ENCODE data around the gene TULP4.

The TULP4 gene

GRCh38 chr6:158552055-158552795 is 240.0 kb downstream of the TULP4 start:
- Histone ChIP-seq H2BK15ac (ENCODE audit: low read depth, poor library complexity, severe bottlenecking) (no peak overlapping the region), H3K4me1 (ENCODE audit: control insufficient read depth, insufficient read depth, low read depth, low read length) (no peaks in the 10 kb centered on the region), H3K23ac (ENCODE audit: low read length in 2 of 2) (no peak overlapping the region), H2AFZ (ENCODE audit: low read depth, low read length) (no peak overlapping the region), H3K4ac (ENCODE audit: low read depth in 1 of 2, low read length in 2 of 2) (no peak overlapping the region), H3K36me3 (ENCODE audit: control insufficient read depth in 1 of 2, insufficient read depth in 2 of 2, low read depth in 1 of 2, low read length in 2 of 2) (no peaks in the 10 kb centered on the region), H3K9me3 (ENCODE audit: control insufficient read depth, low read length) (no peaks in the 10 kb centered on the region), H3K4me2 (ENCODE audit: low read length, poor library complexity, severe bottlenecking) (no peak overlapping the region), H3K14ac (ENCODE audit: low read length in 2 of 2) (no peak overlapping the region), H2BK120ac (ENCODE audit: low read depth, low read length) (no peak overlapping the region), H3K9ac (ENCODE audit: low read length) (no peak overlapping the region), H4K91ac (ENCODE audit: low read length) (no peak overlapping the region), H3K4me3 (ENCODE audit: insufficient read depth in 1 of 2, low read depth in 1 of 2, low read length in 2 of 2) (no peak overlapping the region), H2BK12ac (ENCODE audit: low read length in 2 of 2) (no peak overlapping the region), H3K27ac (ENCODE audit: low read length, poor library complexity, severe bottlenecking) (no peak overlapping the region), H3K18ac (ENCODE audit: low read depth in 1 of 2, low read length in 2 of 2) (no peak overlapping the region), H2BK5ac (ENCODE audit: low read depth, low read length, poor library complexity, severe bottlenecking) (no peak overlapping the region), H3K27me3 (ENCODE audit: control insufficient read depth in 1 of 2, insufficient read depth in 1 of 2, low read length in 2 of 2) (peaks cover 0 to 8% of the 10 kb centered on the region in 2 experiments), H2AK5ac (ENCODE audit: low read length, severe bottlenecking) (no peak overlapping the region), H3K79me1 (replicated peaks; ENCODE audit: low read length, poor library complexity, severe bottlenecking) (no peaks in the 10 kb centered on the region), H4K8ac (ENCODE audit: low read length) (no peak overlapping the region)
- DNase-seq = no peak
- WGBS = 36% methylated on average over 1 of the region's 6 CpGs

- H2BK120ac ChIP-seq (ENCODE audit: low read depth, low read length) = no peak overlapping the region
Measured at GRCh38 chr6:158552796-158553138, 240.5 kb downstream of the TULP4 start.

GRCh38 chr6:158554611-158555361 is 242.5 kb downstream of the TULP4 start:
- Histone ChIP-seq H3K4ac (ENCODE audit: low read depth in 1 of 2, low read length in 2 of 2) (no peak overlapping the region), H3K14ac (ENCODE audit: low read length in 2 of 2) (no peak overlapping the region), H3K9ac (ENCODE audit: low read length) (no peak overlapping the region), H3K27ac (ENCODE audit: low read length, poor library complexity, severe bottlenecking) (no peak overlapping the region), H3K27me3 (ENCODE audit: control insufficient read depth in 1 of 2, insufficient read depth in 1 of 2, low read length in 2 of 2) (no peaks in the 10 kb centered on the region), H2AK5ac (ENCODE audit: low read length, severe bottlenecking) (no peak overlapping the region), H3K4me3 (ENCODE audit: insufficient read depth in 1 of 2, low read depth in 1 of 2, low read length in 2 of 2) (no peak overlapping the region), H4K91ac (ENCODE audit: low read length) (no peak overlapping the region), H3K23ac (ENCODE audit: low read length in 2 of 2) (no peak overlapping the region), H2BK12ac (ENCODE audit: low read length in 2 of 2) (no peak overlapping the region), H3K79me1 (replicated peaks; ENCODE audit: low read length, poor library complexity, severe bottlenecking) (no peaks in the 10 kb centered on the region), H2BK15ac (ENCODE audit: low read depth, poor library complexity, severe bottlenecking) (no peak overlapping the region), H2BK5ac (ENCODE audit: low read depth, low read length, poor library complexity, severe bottlenecking) (no peak overlapping the region), H3K4me1 (ENCODE audit: control insufficient read depth, insufficient read depth, low read depth, low read length) (no peaks in the 10 kb centered on the region), H3K36me3 (ENCODE audit: control insufficient read depth in 1 of 2, insufficient read depth in 2 of 2, low read depth in 1 of 2, low read length in 2 of 2) (no peaks in the 10 kb centered on the region), H3K4me2 (ENCODE audit: low read length, poor library complexity, severe bottlenecking) (no peak overlapping the region), H3K18ac (ENCODE audit: low read depth in 1 of 2, low read length in 2 of 2) (no peak overlapping the region), H3K9me3 (ENCODE audit: control insufficient read depth, low read length) (no peaks in the 10 kb centered on the region), H4K8ac (ENCODE audit: low read length) (no peak overlapping the region), H2BK120ac (ENCODE audit: low read depth, low read length) (no peak overlapping the region), H2AFZ (ENCODE audit: low read depth, low read length) (no peak overlapping the region)
- 83% methylated on average over 1 of the region's 4 CpGs for whole genome bisulfite sequencing
- no peak for DNase-seq

More at GRCh38 chr6:158552796-158553138, 240.5 kb downstream of the TULP4 start:
- WGBS = 88% methylated on average over 5 of the region's 5 CpGs
- H4K91ac ChIP-seq (ENCODE audit: low read length) = no peak overlapping the region
- no peak overlapping the region for H3K9ac ChIP-seq (ENCODE audit: low read length)
- no peak overlapping the region for H3K4me2 ChIP-seq (ENCODE audit: low read length, poor library complexity, severe bottlenecking)
- no peaks in the 10 kb centered on the region for H3K4me1 ChIP-seq (ENCODE audit: control insufficient read depth, insufficient read depth, low read depth, low read length)
- no peaks in the 10 kb centered on the region for H3K79me1 ChIP-seq (replicated peaks; ENCODE audit: low read length, poor library complexity, severe bottlenecking)
- no peak overlapping the region for H2BK15ac ChIP-seq (ENCODE audit: low read depth, poor library complexity, severe bottlenecking)
- no peak overlapping the region for H2AFZ ChIP-seq (ENCODE audit: low read depth, low read length)
- no peak overlapping the region for H3K4me3 ChIP-seq (ENCODE audit: insufficient read depth in 1 of 2, low read depth in 1 of 2, low read length in 2 of 2)
- H3K14ac ChIP-seq (ENCODE audit: low read length in 2 of 2) = peak overlapping the region in 1 of 2 experiments; percentile 81
- H3K23ac ChIP-seq (ENCODE audit: low read length in 2 of 2) = no peak overlapping the region
- no peak overlapping the region for H2BK5ac ChIP-seq (ENCODE audit: low read depth, low read length, poor library complexity, severe bottlenecking)
- no peak overlapping the region for H3K27ac ChIP-seq (ENCODE audit: low read length, poor library complexity, severe bottlenecking)
- no peak overlapping the region for H2AK5ac ChIP-seq (ENCODE audit: low read length, severe bottlenecking)
- no peak for DNase-seq
- H3K18ac ChIP-seq (ENCODE audit: low read depth in 1 of 2, low read length in 2 of 2) = no peak overlapping the region
- no peak overlapping the region for H4K8ac ChIP-seq (ENCODE audit: low read length)
- H3K36me3 ChIP-seq (ENCODE audit: control insufficient read depth in 1 of 2, insufficient read depth in 2 of 2, low read depth in 1 of 2, low read length in 2 of 2) = no peaks in the 10 kb centered on the region
- no peak overlapping the region for H2BK12ac ChIP-seq (ENCODE audit: low read length in 2 of 2)
- no peak overlapping the region for H3K4ac ChIP-seq (ENCODE audit: low read depth in 1 of 2, low read length in 2 of 2)
- H3K27me3 ChIP-seq (ENCODE audit: control insufficient read depth in 1 of 2, insufficient read depth in 1 of 2, low read length in 2 of 2) = peaks cover 0 to 7% of the 10 kb centered on the region in 2 experiments
- H3K9me3 ChIP-seq (ENCODE audit: control insufficient read depth, low read length) = no peaks in the 10 kb centered on the region

- H4K8ac ChIP-seq (ENCODE audit: low read length) = no peak overlapping the region
- H3K23ac ChIP-seq (ENCODE audit: low read length in 2 of 2) = no peak overlapping the region
- no peak overlapping the region for H3K4me3 ChIP-seq (ENCODE audit: insufficient read depth in 1 of 2, low read depth in 1 of 2, low read length in 2 of 2)
- no peaks in the 10 kb centered on the region for H3K27me3 ChIP-seq (ENCODE audit: control insufficient read depth in 1 of 2, insufficient read depth in 1 of 2, low read length in 2 of 2)
- H2AK5ac ChIP-seq (ENCODE audit: low read length, severe bottlenecking) = no peak overlapping the region
- H3K4me1 ChIP-seq (ENCODE audit: control insufficient read depth, insufficient read depth, low read depth, low read length) = peaks cover 4% of the 10 kb centered on the region
- no peak for DNase-seq
- no peaks in the 10 kb centered on the region for H3K9me3 ChIP-seq (ENCODE audit: control insufficient read depth, low read length)
- H2BK5ac ChIP-seq (ENCODE audit: low read depth, low read length, poor library complexity, severe bottlenecking) = no peak overlapping the region
- H3K18ac ChIP-seq (ENCODE audit: low read depth in 1 of 2, low read length in 2 of 2) = no peak overlapping the region
- no peak overlapping the region for H2AFZ ChIP-seq (ENCODE audit: low read depth, low read length)
- no peak overlapping the region for H2BK15ac ChIP-seq (ENCODE audit: low read depth, poor library complexity, severe bottlenecking)
- no peak overlapping the region for H3K9ac ChIP-seq (ENCODE audit: low read length)
- H2BK120ac ChIP-seq (ENCODE audit: low read depth, low read length) = no peak overlapping the region
- no peak overlapping the region for H3K27ac ChIP-seq (ENCODE audit: low read length, poor library complexity, severe bottlenecking)
- no peak overlapping the region for H3K4me2 ChIP-seq (ENCODE audit: low read length, poor library complexity, severe bottlenecking)
- H3K79me1 ChIP-seq (replicated peaks; ENCODE audit: low read length, poor library complexity, severe bottlenecking) = peaks cover 2% of the 10 kb centered on the region
- H3K4ac ChIP-seq (ENCODE audit: low read depth in 1 of 2, low read length in 2 of 2) = no peak overlapping the region
- no peak overlapping the region for H2BK12ac ChIP-seq (ENCODE audit: low read length in 2 of 2)
- WGBS = 95% methylated on average over 4 of the region's 7 CpGs
- no peaks in the 10 kb centered on the region for H3K36me3 ChIP-seq (ENCODE audit: control insufficient read depth in 1 of 2, insufficient read depth in 2 of 2, low read depth in 1 of 2, low read length in 2 of 2)
- no peak overlapping the region for H4K91ac ChIP-seq (ENCODE audit: low read length)
- H3K14ac ChIP-seq (ENCODE audit: low read length in 2 of 2) = no peak overlapping the region
Measured at GRCh38 chr6:158556113-158556512, 243.8 kb downstream of the TULP4 start.
